Erythroblast (primary cell): ENCODE data around the gene KPNA6.
A peak's percentile ranks its signal among the peaks of the same experiment; 100 is the strongest.

Experiments used
- GATA1 ChIP-seq: IDR thresholded peaks from 2 replicates; pipeline ENCODE4 v1.6.1; 2011; ENCODE audit warnings: low read depth, mild to moderate bottlenecking, control low read depth, low read length, moderate library complexity
- POLR2A ChIP-seq: IDR thresholded peaks from 2 replicates; pipeline ENCODE4 v1.6.1; 2011; ENCODE audit warnings: mild to moderate bottlenecking, low read length

GRCh38 chr1:32221980-32222755 lies 114.3 kb downstream of the KPNA6 start, which contains the start of the genes EIF3I and TMEM234:
- TF ChIP-seq POLR2A: peak; percentile 90
- TF ChIP-seq GATA1: no peak
